HUES6 (cell line): ENCODE data around the gene KLHL36.

ENCODE experiments used
- H3K27ac ChIP-seq: 2 replicates; pipeline ENCODE4 v1.7.0; 2013; ENCODE audit warnings: low read depth, mild to moderate bottlenecking, low read length, inconsistent platforms
- H3K27me3 ChIP-seq: 2 replicates; pipeline ENCODE4 v1.6.1; 2013; ENCODE audit warnings: low read length; ENCODE audit not compliant: control insufficient read depth, insufficient read depth
- H3K36me3 ChIP-seq: 2 replicates; pipeline ENCODE4 v1.6.1; 2013; ENCODE audit warnings: low read length; ENCODE audit not compliant: control insufficient read depth, insufficient read depth
- H3K4me1 ChIP-seq: 2 replicates; pipeline ENCODE4 v1.6.1; 2013; ENCODE audit warnings: low read length; ENCODE audit not compliant: control insufficient read depth, insufficient read depth
- H3K4me3 ChIP-seq: 2 replicates; pipeline ENCODE4 v1.5.1; 2013; ENCODE audit warnings: low read depth, low read length
- H3K9ac ChIP-seq: one replicate; pipeline ENCODE4 v1.6.1; 2013; ENCODE audit warnings: mild to moderate bottlenecking, low read length
- H3K9me3 ChIP-seq: 2 replicates; pipeline ENCODE4 v1.6.1; 2013; ENCODE audit warnings: low read depth, low read length; ENCODE audit not compliant: control insufficient read depth, insufficient read depth

The KLHL36 gene

GRCh38 chr16:84673561-84673960, 25.2 kb downstream of the KLHL36 start:
- Histone ChIP-seq H3K4me3 (no peak overlapping the region), H3K9me3 (no peaks in the 10 kb centered on the region), H3K9ac (no peak overlapping the region), H3K27me3 (no peaks in the 10 kb centered on the region), H3K4me1 (peaks cover 15% of the 10 kb centered on the region), H3K36me3 (no peaks in the 10 kb centered on the region), H3K27ac (no peak overlapping the region)

DNA sequence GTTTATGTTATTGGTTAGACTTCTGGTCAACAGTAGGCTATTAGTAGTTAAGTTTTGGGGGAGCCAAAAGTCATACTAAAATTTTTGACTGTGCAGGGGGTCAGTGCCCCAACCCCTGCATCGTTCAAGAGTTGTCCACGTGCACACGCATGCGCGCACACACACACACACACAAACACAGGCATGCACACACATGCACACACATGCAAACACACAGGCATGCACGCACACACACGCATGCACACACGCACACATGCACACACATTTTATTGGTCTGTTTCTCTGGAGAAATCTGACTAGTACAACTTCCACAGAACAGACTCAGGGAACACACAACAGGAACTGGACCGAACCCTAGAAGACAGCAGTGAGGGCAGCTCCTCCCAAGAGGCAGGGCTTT, 27.1 kb downstream of the KLHL36 start:
- no peak overlapping the region for H3K27ac ChIP-seq
- no peak overlapping the region for H3K9ac ChIP-seq
- H3K4me3 ChIP-seq: no peak overlapping the region
- peaks cover 13% of the 10 kb centered on the region for H3K4me1 ChIP-seq
- H3K27me3 ChIP-seq: no peaks in the 10 kb centered on the region
- no peaks in the 10 kb centered on the region for H3K36me3 ChIP-seq
- no peaks in the 10 kb centered on the region for H3K9me3 ChIP-seq

DNA sequence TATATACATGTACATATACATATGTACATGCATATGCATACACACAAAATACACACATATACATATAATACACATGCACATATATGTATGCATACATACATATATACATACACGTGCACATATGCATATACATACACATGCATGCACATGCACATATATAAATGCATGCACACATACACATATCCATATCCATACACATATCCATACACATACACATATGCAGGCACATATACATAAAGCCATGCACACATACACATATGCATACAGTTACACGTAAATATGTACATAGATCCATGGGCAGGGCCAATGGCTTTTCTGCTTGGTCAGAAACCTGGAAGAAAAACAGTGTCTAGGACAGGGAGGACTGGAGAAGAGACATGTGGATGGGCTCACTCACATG, 27.6 kb downstream of the KLHL36 start:
- Histone ChIP-seq H3K27ac (no peak overlapping the region), H3K27me3 (no peaks in the 10 kb centered on the region), H3K9ac (no peak overlapping the region), H3K36me3 (no peaks in the 10 kb centered on the region), H3K4me1 (peaks cover 13% of the 10 kb centered on the region), H3K9me3 (no peaks in the 10 kb centered on the region), H3K4me3 (no peak overlapping the region)

GRCh38 chr16:84677017-84677803, 28.9 kb downstream of the KLHL36 start:
- H3K36me3 ChIP-seq: no peaks in the 10 kb centered on the region
- H3K9ac ChIP-seq: no peak overlapping the region
- peaks cover 13% of the 10 kb centered on the region for H3K4me1 ChIP-seq
- H3K27me3 ChIP-seq: no peaks in the 10 kb centered on the region
- H3K4me3 ChIP-seq: no peak overlapping the region
- no peaks in the 10 kb centered on the region for H3K9me3 ChIP-seq
- no peak overlapping the region for H3K27ac ChIP-seq

GRCh38 chr16:84677849-84678248, 29.5 kb downstream of the KLHL36 start:
- H3K4me3 ChIP-seq: no peak overlapping the region
- H3K27ac ChIP-seq: no peak overlapping the region
- no peaks in the 10 kb centered on the region for H3K36me3 ChIP-seq
- no peaks in the 10 kb centered on the region for H3K27me3 ChIP-seq
- no peaks in the 10 kb centered on the region for H3K9me3 ChIP-seq
- peaks cover 13% of the 10 kb centered on the region for H3K4me1 ChIP-seq
- H3K9ac ChIP-seq: no peak overlapping the region

- peaks cover 14% of the 10 kb centered on the region for H3K4me1 ChIP-seq
- H3K36me3 ChIP-seq: no peaks in the 10 kb centered on the region
- no peak overlapping the region for H3K27ac ChIP-seq
- H3K4me3 ChIP-seq: no peak overlapping the region
- no peak overlapping the region for H3K9ac ChIP-seq
- H3K27me3 ChIP-seq: no peaks in the 10 kb centered on the region
- no peaks in the 10 kb centered on the region for H3K9me3 ChIP-seq
These were observed 30.2 kb downstream of the KLHL36 start for GRCh38 chr16:84678541-84678940.

- Histone ChIP-seq H3K4me3 (no peak overlapping the region), H3K27me3 (no peaks in the 10 kb centered on the region), H3K9me3 (no peaks in the 10 kb centered on the region), H3K27ac (no peak overlapping the region), H3K36me3 (no peaks in the 10 kb centered on the region), H3K9ac (no peak overlapping the region), H3K4me1 (peaks cover 25% of the 10 kb centered on the region)
These were observed 32.0 kb downstream of the KLHL36 start for GRCh38 chr16:84680165-84680842.

DNA sequence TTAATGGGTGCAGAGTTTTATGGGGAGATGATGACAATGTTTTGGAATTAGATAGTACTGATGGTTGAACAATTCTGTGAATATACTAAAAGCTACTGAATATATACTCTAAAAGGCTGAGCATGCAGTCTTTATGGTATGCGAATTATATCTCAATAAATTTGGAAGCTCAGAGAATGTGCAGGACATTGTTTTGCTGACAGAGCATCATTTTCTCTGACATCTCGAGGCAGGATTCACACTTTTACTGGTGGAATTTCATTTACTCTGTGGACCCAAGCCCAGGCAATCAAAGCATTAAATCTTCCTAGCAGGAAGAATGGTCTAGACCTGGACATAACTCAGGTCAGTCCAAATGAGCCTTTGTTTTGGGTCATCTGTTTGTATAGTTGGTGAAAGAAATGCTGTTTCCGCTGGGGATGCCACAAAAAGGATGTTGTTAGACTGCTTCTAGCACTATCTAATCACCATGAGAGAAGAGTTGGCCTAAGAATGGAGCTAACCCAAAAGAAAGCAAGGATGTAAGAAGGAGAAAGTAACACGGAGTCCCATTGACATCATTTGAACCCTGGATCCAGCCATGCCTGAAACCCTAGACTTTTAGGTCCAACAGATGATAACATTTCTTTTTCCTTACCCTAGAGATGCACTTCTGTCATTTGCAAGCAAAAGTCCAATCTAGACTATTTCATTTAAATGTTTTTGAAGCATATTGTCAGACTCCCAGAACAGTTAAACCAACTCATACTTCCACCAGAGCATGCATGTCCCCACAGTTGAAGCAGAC, 32.7 kb downstream of the KLHL36 start:
- no peak overlapping the region for H3K27ac ChIP-seq
- H3K36me3 ChIP-seq: no peaks in the 10 kb centered on the region
- peaks cover 25% of the 10 kb centered on the region for H3K4me1 ChIP-seq
- H3K9me3 ChIP-seq: no peaks in the 10 kb centered on the region
- H3K27me3 ChIP-seq: no peaks in the 10 kb centered on the region
- no peak overlapping the region for H3K9ac ChIP-seq
- no peak overlapping the region for H3K4me3 ChIP-seq

- Histone ChIP-seq H3K27me3 (no peaks in the 10 kb centered on the region), H3K9ac (no peak overlapping the region), H3K9me3 (peaks cover 8% of the 10 kb centered on the region), H3K36me3 (no peaks in the 10 kb centered on the region), H3K4me3 (no peak overlapping the region), H3K4me1 (peaks cover 12% of the 10 kb centered on the region), H3K27ac (no peak overlapping the region)
These were observed 35.6 kb downstream of the KLHL36 start for GRCh38 chr16:84683691-84684591.

DNA sequence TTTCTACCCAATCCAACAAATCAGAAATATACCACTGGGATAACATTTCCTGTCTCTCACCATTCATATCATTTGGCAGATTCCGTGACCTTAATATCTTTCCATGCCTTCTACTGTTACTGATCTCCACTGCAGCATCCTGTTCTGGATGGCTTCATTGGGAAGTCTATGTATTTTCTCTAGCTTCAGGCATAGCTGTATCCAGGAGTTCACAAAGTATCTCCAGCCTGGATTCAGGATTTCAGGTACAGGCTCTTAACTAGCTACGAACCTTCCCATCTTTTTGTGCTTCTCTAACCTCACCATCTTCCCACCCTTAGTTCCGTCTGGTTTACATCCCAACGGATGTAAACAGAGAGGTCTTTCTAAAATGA, 36.3 kb downstream of the KLHL36 start:
- no peaks in the 10 kb centered on the region for H3K36me3 ChIP-seq
- no peak overlapping the region for H3K4me3 ChIP-seq
- H3K4me1 ChIP-seq: peaks cover 12% of the 10 kb centered on the region
- H3K9me3 ChIP-seq: peaks cover 8% of the 10 kb centered on the region
- no peak overlapping the region for H3K9ac ChIP-seq
- H3K27ac ChIP-seq: no peak overlapping the region
- no peaks in the 10 kb centered on the region for H3K27me3 ChIP-seq
